Heart left ventricle (tissue), 13 donors: ENCODE data around the gene MYH3.

Experiments
- CTCF ChIP-seq, 12 donors: fragments of 200-600 bp; sonication (generic) in 4 of 12; IDR thresholded peaks; one replicate each; pipeline versions ENCODE4 v1.5.0 to v1.8.0; 2018 to 2022; ENCODE audit warnings: antibody characterized with exemption in 12 of 12, mild to moderate bottlenecking in 5 of 12
- POLR2A ChIP-seq, 2 donors: fragments of 450-650 bp; IDR thresholded peaks; one replicate each; pipeline ENCODE4 v1.6.1; 2017; ENCODE audit warnings: antibody characterized with exemption in 2 of 2, mild to moderate bottlenecking in 2 of 2, moderate library complexity in 2 of 2
- donor health status: ischemic (EF 13 %, LVEDD 7.1; RV severe dilation, severe dysfunction).
- donor health status: DM: no; HTN: yes; CAD: no.
- donor health status: DM: no; HTN: no; CAD: no.
- donor health status: ischemic (EF 25% LVEDD 6.9; RV normal size, moderate dysfunction).
- donor health status: ischemic (EF 25% LVEDD 5.7; RV mildly dilated, moderate dysfunction).
- donor health status: ischemic (EF 35%, LVEDD 5.7; RV mildly dilated, moderate dysfunction).
- donor health status: nonischemic (EF 11% LVEDD 7.7; RV severe dilation, severe dysfunction).
- donor health status: DM: yes; HTN: yes; CAD: no.
- donor health status: PGD.
- donor health status: ischemic (EF 29% LVEDD 5.4; RV normal size, mild dysfunction).
- donor health status: nonischemic (EF 23%, LVEDD 6.1; RV moderate dilation, normal function).

DNA sequence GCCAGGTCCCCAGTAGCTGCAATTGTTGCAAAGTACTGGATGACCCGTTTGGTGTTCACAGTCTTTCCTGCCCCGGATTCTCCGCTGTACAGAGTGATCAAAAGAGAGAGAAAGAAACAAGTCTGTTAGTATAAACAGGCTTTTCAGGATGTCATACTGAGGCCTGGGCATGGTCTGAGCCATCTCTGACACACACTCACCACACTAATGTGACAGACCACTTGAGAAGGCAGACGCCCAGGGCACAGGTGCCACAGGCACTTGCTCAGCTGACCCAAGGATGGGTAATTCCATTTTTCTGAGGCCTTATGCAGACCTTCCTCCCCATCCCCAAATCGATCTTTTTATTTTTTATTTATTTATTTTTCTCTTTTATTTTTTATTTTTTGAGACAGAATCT is 7.5 kb downstream of the MYH3 start:
- TF ChIP-seq CTCF (IDR thresholded peaks at IDR 0.05) (no peak), POLR2A (IDR thresholded peaks at IDR 0.05) (no peak)
